Endodermal cell (in vitro differentiated cells): ENCODE data around the gene KRTAP4-6. TPM values are rescaled to one million over a fixed set of nuclear protein-coding genes. Genes with fewer than 3 reads are reported as not detected.
A peak's percentile ranks its signal among the peaks of the same experiment; 100 is the strongest.

Source experiments
- DNase-seq: peaks from one replicate; pipeline ENCODE4 v3.0.0-alpha.2; 2017
- H3K27ac ChIP-seq: 2 replicates; pipeline ENCODE4 v1.5.1; 2013; ENCODE audit warnings: mild to moderate bottlenecking, low read depth, low read length, moderate library complexity
- H3K27me3 ChIP-seq: 2 replicates; pipeline ENCODE4 v1.6.1; 2013; ENCODE audit warnings: mild to moderate bottlenecking, low read length, moderate library complexity; ENCODE audit not compliant: insufficient read depth, control insufficient read depth, poor library complexity, severe bottlenecking
- H3K36me3 ChIP-seq: 2 replicates; pipeline ENCODE4 v1.7.0; 2013; ENCODE audit warnings: mild to moderate bottlenecking, low read length, moderate library complexity; ENCODE audit not compliant: control insufficient read depth, insufficient read depth
- H3K4me1 ChIP-seq: one replicate; pipeline ENCODE4 v1.7.0; 2013; ENCODE audit warnings: low read length; ENCODE audit not compliant: control insufficient read depth, insufficient read depth
- H3K4me3 ChIP-seq: 2 replicates; pipeline ENCODE4 v1.5.1; 2013; ENCODE audit warnings: mild to moderate bottlenecking, low read length, moderate library complexity
- H3K9ac ChIP-seq: 2 replicates; pipeline ENCODE4 v1.6.1; 2013; ENCODE audit warnings: mild to moderate bottlenecking, low read length, moderate library complexity; ENCODE audit not compliant: poor library complexity, severe bottlenecking; ENCODE audit errors: extremely low read depth
- H3K9me3 ChIP-seq: 2 replicates; pipeline ENCODE4 v1.6.1; 2013; ENCODE audit warnings: mild to moderate bottlenecking, low read length, moderate library complexity; ENCODE audit not compliant: control insufficient read depth
- H3K27ac Mint-ChIP-seq: 2 replicates; pipeline ENCODE4 v1.8.0; 2020; ENCODE audit warnings: mixed read lengths
- H3K27me3 Mint-ChIP-seq: 2 replicates; pipeline ENCODE4 v1.8.0; 2021; ENCODE audit warnings: mild to moderate bottlenecking, mixed read lengths; ENCODE audit not compliant: insufficient read depth
- H3K36me3 Mint-ChIP-seq: 2 replicates; pipeline ENCODE4 v1.8.0; 2020; ENCODE audit warnings: low read depth, mixed read lengths
- H3K4me1 Mint-ChIP-seq: 2 replicates; pipeline ENCODE4 v1.8.0; 2020; ENCODE audit warnings: mixed read lengths
- H3K4me3 Mint-ChIP-seq: 2 replicates; pipeline ENCODE4 v1.8.0; 2020; ENCODE audit warnings: mild to moderate bottlenecking, moderate library complexity, mixed read lengths
- H3K9me3 Mint-ChIP-seq: 2 replicates; pipeline ENCODE4 v1.8.0; 2020; ENCODE audit warnings: mild to moderate bottlenecking, mixed read lengths
- CTCF ChIP-seq: fragments of 200-600 bp; sonication (generic); conservative IDR thresholded peaks from 2 replicates; pipeline ENCODE4 v1.5.0; 2021; ENCODE audit warnings: antibody characterized with exemption, mild to moderate bottlenecking
- WGBS, 2 experiments: methylation state at CpG; one replicate each; pipeline versions ENCODE4 v1.1.5 to v1.1.7; 2013; ENCODE audit warnings: missing lambda C conversion rate in 2 of 2, mixed read lengths in 1 of 2; ENCODE audit not compliant: insufficient coverage in 1 of 2, insufficient read length in 1 of 2; 5-methylcytosine and 5-hydroxymethylcytosine counted together
- total RNA-seq, 2 donors: library from RNA; stranded (reverse); fragmentation: NEBNext Ultra II Directional in 1 of 2; extraction: Animal tissue kit (Norgen Biotek cat#: 25700) in 1 of 2; gene quantifications; 2 replicates in 1 of 2; 3 replicates in 1 of 2; pipeline ENCODE4 v1.2.1, GENCODE V29; 2021

KRTAP4-6 gene
- total RNA-seq, 2 donors from 2014 or later, result not detected

DNA sequence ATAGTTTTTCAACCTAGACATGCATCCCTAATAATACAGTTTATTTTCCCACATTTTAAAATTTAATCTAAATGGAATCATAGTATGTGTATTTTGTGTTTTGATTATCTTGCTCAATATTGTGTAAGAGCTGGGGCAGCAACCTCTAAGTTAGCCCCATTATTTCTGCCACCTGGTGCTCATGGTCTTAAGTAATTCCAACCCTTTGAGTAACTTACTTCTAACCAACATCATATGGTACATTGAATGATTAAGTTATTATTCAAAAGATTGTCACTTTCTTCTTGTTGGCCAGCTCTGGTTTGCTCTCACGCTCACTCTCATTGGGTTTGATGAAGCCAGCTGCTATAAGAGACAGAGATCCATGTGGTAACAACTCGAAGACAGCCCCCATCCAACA lies 31.5 kb upstream of the KRTAP4-6 start:
- H3K36me3 Mint-ChIP-seq, result no peaks in the 10 kb centered on the region
- no peak overlapping the region for H3K4me3 ChIP-seq
- no peak overlapping the region for H3K27ac Mint-ChIP-seq
- H3K4me3 Mint-ChIP-seq, result no peak overlapping the region
- H3K27me3 Mint-ChIP-seq, result peaks cover 4% of the 10 kb centered on the region
- no peak overlapping the region for H3K9ac ChIP-seq
- no peak for DNase-seq
- H3K4me1 Mint-ChIP-seq, result no peaks in the 10 kb centered on the region
- no peaks in the 10 kb centered on the region for H3K9me3 Mint-ChIP-seq
- H3K9me3 ChIP-seq, result no peaks in the 10 kb centered on the region
- H3K27ac ChIP-seq, result no peak overlapping the region
- no peak for TF ChIP-seq CTCF
- 95% methylated on average over 2 of the region's 2 CpGs; no CpG with 5 or more reads in 1 of the 2 experiments for WGBS, 2 experiments
- no peaks in the 10 kb centered on the region for H3K36me3 ChIP-seq
- H3K4me1 ChIP-seq, result no peaks in the 10 kb centered on the region
- H3K27me3 ChIP-seq, result no peaks in the 10 kb centered on the region

GRCh38 chr17:41168121-41168520 lies 27.8 kb upstream of the KRTAP4-6 start, which contains the start of gene KRTAP4-3:
KRTAP4-3 (minus strand) TSS chr17:41168221; CDS start chr17:41168172, 49 bp downstream.
- Histone ChIP-seq H3K27me3 (no peaks in the 10 kb centered on the region), H3K4me3 (no peak within 1 kb of the TSS), H3K36me3 (no peaks in the 10 kb centered on the region), H3K4me1 (no peaks in the 10 kb centered on the region), H3K27ac (peak within 1 kb of the TSS; percentile 24), H3K9me3 (no peaks in the 10 kb centered on the region), H3K9ac (no peak within 1 kb of the TSS)
- no peak within 1 kb of the TSS for H3K27ac Mint-ChIP-seq
- no peak within 1 kb of the TSS for H3K4me3 Mint-ChIP-seq
- no peaks in the 10 kb centered on the region for H3K36me3 Mint-ChIP-seq
- H3K27me3 Mint-ChIP-seq, result peaks cover 4% of the 10 kb centered on the region
- H3K9me3 Mint-ChIP-seq, result no peaks in the 10 kb centered on the region
- H3K4me1 Mint-ChIP-seq, result no peaks in the 10 kb centered on the region
- TF ChIP-seq CTCF, result no peak
- DNase-seq, result no peak
- 80% methylated on average over 1 of the region's 1 CpG; no CpG with 5 or more reads in 1 of the 2 experiments for WGBS, 2 experiments

DNA sequence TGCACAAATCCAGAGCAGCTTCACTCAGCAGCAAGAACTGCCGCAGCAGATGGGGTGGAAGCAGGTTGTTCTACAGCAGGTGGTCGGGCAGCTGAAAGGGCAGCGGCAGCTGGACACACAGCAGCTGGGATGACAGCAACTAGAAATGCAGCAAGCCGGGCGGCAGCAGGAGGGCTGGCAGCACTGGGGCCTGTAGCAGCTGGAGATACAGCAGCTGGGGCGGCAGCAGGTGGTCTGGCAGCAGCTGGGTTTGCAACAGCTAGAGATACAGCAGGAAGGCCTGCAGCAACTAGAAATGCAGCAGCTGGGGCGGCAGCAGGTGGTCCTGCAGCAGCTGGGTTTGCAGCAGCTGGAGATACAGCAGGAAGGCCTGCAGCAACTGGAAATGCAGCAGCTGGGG lies 27.2 kb upstream of the KRTAP4-6 start:
- H3K36me3 ChIP-seq, result no peaks in the 10 kb centered on the region
- Mint-ChIP-seq H3K4me3 (no peak overlapping the region), H3K4me1 (no peaks in the 10 kb centered on the region), H3K27ac (no peak overlapping the region), H3K27me3 (peaks cover 4% of the 10 kb centered on the region), H3K9me3 (no peaks in the 10 kb centered on the region), H3K36me3 (no peaks in the 10 kb centered on the region)
- no peak overlapping the region for H3K4me3 ChIP-seq
- no peak for DNase-seq
- TF ChIP-seq CTCF, result no peak
- H3K9me3 ChIP-seq, result no peaks in the 10 kb centered on the region
- no peak overlapping the region for H3K9ac ChIP-seq
- no peaks in the 10 kb centered on the region for H3K4me1 ChIP-seq
- peak overlapping the region; percentile 24 for H3K27ac ChIP-seq
- no peaks in the 10 kb centered on the region for H3K27me3 ChIP-seq
- 85 to 90% methylated on average over 5 to 7 of the region's 7 CpGs for WGBS, 2 experiments
